Measurements from ENCODE around the gene AGXT2.

AGXT2 gene

GRCh38 chr5:34967540-34967939 is 80.2 kb downstream of the AGXT2 start:
- no peak for DNase-seq (ENCODE audit: low spot score)

GRCh38 chr5:34959323-34959722 is 88.4 kb downstream of the AGXT2 start:
- DNase-seq (ENCODE audit: low spot score) = peak; percentile 17

DNA sequence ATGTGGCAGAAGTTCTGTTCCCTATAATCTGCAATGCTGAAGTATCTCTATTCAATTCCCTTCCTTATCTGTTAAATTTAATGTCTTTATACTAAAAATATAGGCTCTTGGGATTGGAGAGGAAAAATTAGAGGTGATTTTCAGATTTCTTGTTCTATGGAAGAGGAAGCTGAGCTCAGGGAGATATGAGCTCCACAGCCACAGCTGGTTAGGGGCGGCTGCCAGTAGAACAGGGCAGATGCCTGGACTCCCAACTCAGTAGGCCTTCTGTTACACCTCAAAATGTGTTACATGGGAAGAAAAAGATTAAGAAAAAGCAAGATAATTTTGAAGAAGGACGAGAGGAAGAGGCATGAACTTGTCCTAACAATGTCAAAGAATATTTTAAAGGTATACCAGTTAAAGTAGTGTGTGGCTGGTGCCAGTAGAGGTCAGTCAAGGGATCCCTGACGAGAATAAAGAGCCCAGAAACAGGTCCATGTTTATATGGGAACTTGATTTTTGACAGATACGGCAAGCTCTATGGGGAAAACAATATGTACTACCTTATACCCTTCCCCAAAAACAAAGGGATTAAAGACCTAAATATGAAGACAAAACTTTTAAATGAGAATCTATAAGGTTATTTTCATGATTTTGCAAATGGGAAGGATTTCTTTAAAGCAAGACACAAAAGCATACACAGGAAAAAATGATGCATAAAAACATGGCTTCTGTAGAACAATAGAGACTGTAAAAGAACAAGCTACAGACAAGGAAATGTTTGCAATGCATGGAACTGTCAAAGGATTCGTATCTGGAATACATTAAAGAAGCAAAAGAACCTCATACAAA is 89.7 kb downstream of the AGXT2 start:
- peak; percentile 2 for DNase-seq (ENCODE audit: low spot score)

GRCh38 chr5:34957321-34957720 is 90.4 kb downstream of the AGXT2 start:
- DNase-seq (ENCODE audit: low spot score) = no peak

Data from CD4-positive, alpha-beta T cell treated with Interleukin-2 at 100 ng/mL for 4 hours (primary cell).